Measurements from ENCODE around the gene HOMER2. TPM values are rescaled to one million over a fixed set of nuclear protein-coding genes. Genes with fewer than 3 reads are reported as not detected.

HOMER2 gene
- total and polyA plus RNA-seq, 2 of the 4 experiments (the other 2 are of a cell fraction): 0.54 to 0.79 TPM

GRCh38 chr15:82849556-82850512 is 102.7 kb downstream of the HOMER2 start:
- WGBS, 2 experiments (ENCODE audit: extremely low coverage in 2 of 2, insufficient read length in 1 of 2): 30% methylated on average over 5 of the region's 23 CpGs; no CpG with 5 or more reads in 1 of the 2 experiments
- H3K79me1 ChIP-seq (ENCODE audit: low read depth in 1 of 2, low read length in 2 of 2): no peaks in the 10 kb centered on the region
- H3K14ac ChIP-seq (replicated peaks; ENCODE audit: low read depth, low read length): peak overlapping the region; percentile 12
- H2BK5ac ChIP-seq (ENCODE audit: low read depth, low read length, poor library complexity, severe bottlenecking): no peak overlapping the region
- no peak overlapping the region for H3K9ac ChIP-seq (ENCODE audit: low read depth, low read length)
- H3K18ac ChIP-seq (ENCODE audit: low read depth, low read length): peak overlapping the region; percentile 12; the same call in 1 of the 2 replicates
- POLR2A ChIA-PET (ENCODE audit: unreplicated experiment): no interaction called here
- BruUV-seq (replicated peaks): no TSS peak
- H3K4me3 ChIP-seq (ENCODE audit: insufficient read depth, low read depth, low read length): no peak overlapping the region
- H3K27ac ChIP-seq (ENCODE audit: insufficient read depth, low read length): 0 out of 2 replicates have a peak overlapping the region, but pooled peaks have one; percentile 19
- H4K20me1 ChIP-seq (ENCODE audit: insufficient read depth, low read length): no peaks in the 10 kb centered on the region
- peak overlapping the region; percentile 21; the same call in 1 of the 3 replicates for H2BK15ac ChIP-seq (ENCODE audit: low read depth, low read length)
- peak overlapping the region; percentile 23; the same call in 1 of the 2 replicates for H2BK120ac ChIP-seq (ENCODE audit: low read depth, low read length)
- DNase-seq (peak; percentile 74), ATAC-seq (ENCODE audit: low read depth) (peak; percentile 55)
- no peaks in the 10 kb centered on the region for H3K27me3 ChIP-seq (ENCODE audit: control insufficient read depth, insufficient read depth, low read length)
- H2AK5ac ChIP-seq (ENCODE audit: low read depth, low read length): peak overlapping the region; percentile 10; the same call in 1 of the 2 replicates
- H4K5ac ChIP-seq (ENCODE audit: low read depth, low read length): peak overlapping the region; percentile 14; the same call in 1 of the 2 replicates
- peak overlapping the region; percentile 34; the same call in 1 of the 2 replicates for H3K4me2 ChIP-seq (ENCODE audit: low read depth, low read length)
- peak overlapping the region; percentile 29 to 60; a peak in 3 of 4 replicates for H4K8ac ChIP-seq (ENCODE audit: low read depth in 2 of 2, low read length in 2 of 2)
- no peak overlapping the region for H2BK20ac ChIP-seq (ENCODE audit: low read depth, low read length)
- no peak overlapping the region for H3K4ac ChIP-seq (ENCODE audit: low read depth, low read length)
- no peak overlapping the region for H3K23ac ChIP-seq (ENCODE audit: low read depth, low read length)
- H3K36me3 ChIP-seq (ENCODE audit: control insufficient read depth, insufficient read depth, low read length): no peaks in the 10 kb centered on the region
- peak overlapping the region; percentile 82 for H2AFZ ChIP-seq (replicated peaks; ENCODE audit: low read length, poor library complexity)
- intact Hi-C loops (cut with micrococcal nuclease) (loop anchor here (5.0 to 10.0 kb wide), 2 partner anchors 105 to 137 kb away; partner anchors contain the start of genes HOMER2 and RAMAC), in situ Hi-C loops (cut with MboI; ENCODE audit: low sequenced_read_pairs) (no loop called here), dilution Hi-C loops (cut with HindIII; ENCODE audit: low sequenced_read_pairs, unreplicated experiment) (no loop called here)
- no peak overlapping the region for H4K91ac ChIP-seq (ENCODE audit: insufficient read depth, low read depth, low read length)
- no peak overlapping the region for H2AK9ac ChIP-seq (replicated peaks; ENCODE audit: low read depth, low read length, poor library complexity)
- CTCF ChIA-PET: interaction anchor here (0.7 to 1.6 kb wide), 5 partner anchors 15 to 220 kb away, joined by 3 to 4 read pairs (median 3); partner anchors contain the start of gene RAMAC
- peaks cover 11% of the 10 kb centered on the region; the same call in 1 of the 2 replicates for H3K4me1 ChIP-seq (ENCODE audit: control insufficient read depth, insufficient read depth, low read length)
- no peaks in the 10 kb centered on the region; the same call in 1 of the 2 replicates for H3K9me1 ChIP-seq (ENCODE audit: insufficient read depth, low read length)
- no peak overlapping the region for H3K56ac ChIP-seq (ENCODE audit: extremely low read depth, insufficient read depth, low read length)
- H3K9me3 ChIP-seq (ENCODE audit: control insufficient read depth, insufficient read depth, low read length): no peaks in the 10 kb centered on the region
- TF ChIP-seq, protein P1, sequence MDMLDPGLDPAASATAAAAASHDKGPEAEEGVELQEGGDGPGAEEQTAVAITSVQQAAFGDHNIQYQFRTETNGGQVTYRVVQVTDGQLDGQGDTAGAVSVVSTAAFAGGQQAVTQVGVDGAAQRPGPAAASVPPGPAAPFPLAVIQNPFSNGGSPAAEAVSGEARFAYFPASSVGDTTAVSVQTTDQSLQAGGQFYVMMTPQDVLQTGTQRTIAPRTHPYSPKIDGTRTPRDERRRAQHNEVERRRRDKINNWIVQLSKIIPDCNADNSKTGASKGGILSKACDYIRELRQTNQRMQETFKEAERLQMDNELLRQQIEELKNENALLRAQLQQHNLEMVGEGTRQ (IDR thresholded peaks at IDR 0.05; ENCODE audit: low read depth, low read length): no peak
- TF ChIP-seq ELK1 (IDR thresholded peaks at IDR 0.05; ENCODE audit: borderline replicate concordance, low read depth, low read length) (no peak), NFE2L2 (IDR thresholded peaks at IDR 0.05; ENCODE audit: low read depth, low read length) (no peak), RFX5 (IDR thresholded peaks at IDR 0.05; ENCODE audit: low read depth, low read length) (no peak), CHD1 (IDR thresholded peaks at IDR 0.05; ENCODE audit: low read depth, low read length) (no peak), RCOR1 (IDR thresholded peaks at IDR 0.05; ENCODE audit: insufficient replicate concordance, low read length) (no peak), MXI1 (IDR thresholded peaks at IDR 0.05; ENCODE audit: borderline replicate concordance, low read depth, low read length) (no peak), POLR2A (IDR thresholded peaks at IDR 0.05; ENCODE audit: low read depth, low read length) (no peak), RAD21 (IDR thresholded peaks at IDR 0.05; ENCODE audit: low read length) (peak; percentile 59), FOS (IDR thresholded peaks at IDR 0.05; ENCODE audit: low read depth, low read length) (no peak), MAFK (IDR thresholded peaks at IDR 0.05; ENCODE audit: low read depth, low read length) (no peak), SMC3 (IDR thresholded peaks at IDR 0.05; ENCODE audit: low read depth, low read length) (peak; percentile 43)
- TF ChIP-seq, protein P2, sequence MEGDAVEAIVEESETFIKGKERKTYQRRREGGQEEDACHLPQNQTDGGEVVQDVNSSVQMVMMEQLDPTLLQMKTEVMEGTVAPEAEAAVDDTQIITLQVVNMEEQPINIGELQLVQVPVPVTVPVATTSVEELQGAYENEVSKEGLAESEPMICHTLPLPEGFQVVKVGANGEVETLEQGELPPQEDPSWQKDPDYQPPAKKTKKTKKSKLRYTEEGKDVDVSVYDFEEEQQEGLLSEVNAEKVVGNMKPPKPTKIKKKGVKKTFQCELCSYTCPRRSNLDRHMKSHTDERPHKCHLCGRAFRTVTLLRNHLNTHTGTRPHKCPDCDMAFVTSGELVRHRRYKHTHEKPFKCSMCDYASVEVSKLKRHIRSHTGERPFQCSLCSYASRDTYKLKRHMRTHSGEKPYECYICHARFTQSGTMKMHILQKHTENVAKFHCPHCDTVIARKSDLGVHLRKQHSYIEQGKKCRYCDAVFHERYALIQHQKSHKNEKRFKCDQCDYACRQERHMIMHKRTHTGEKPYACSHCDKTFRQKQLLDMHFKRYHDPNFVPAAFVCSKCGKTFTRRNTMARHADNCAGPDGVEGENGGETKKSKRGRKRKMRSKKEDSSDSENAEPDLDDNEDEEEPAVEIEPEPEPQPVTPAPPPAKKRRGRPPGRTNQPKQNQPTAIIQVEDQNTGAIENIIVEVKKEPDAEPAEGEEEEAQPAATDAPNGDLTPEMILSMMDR (conservative IDR thresholded peaks at IDR 0.05; ENCODE audit: low read depth, low read length): peak; percentile 56
